SK-N-SH treated with all-trans-retinoic acid at 6 μM for 48 hours (cell line): ENCODE measurements around the gene ACP4.

Source experiments
- ATAC-seq: fragments of 200-7000 bp; cut with Tn5 transposase; 3 replicates; pipeline ENCODE4 v1.9.1; 2020; ENCODE audit warnings: mild to moderate bottlenecking, moderate library complexity
- ARNTL ChIP-seq: fragments of 450-650 bp; formaldehyde crosslinking; IDR thresholded peaks from 2 replicates; pipeline ENCODE4 v1.5.0; 2020; ENCODE audit warnings: low read depth, mild to moderate bottlenecking, moderate library complexity, borderline replicate concordance
- CSDC2 ChIP-seq: fragments of 250-450 bp; sonication (Bioruptor Pico); IDR thresholded peaks from 2 replicates; pipeline ENCODE4 v1.5.0; 2020; ENCODE audit warnings: mild to moderate bottlenecking, moderate library complexity
- ESRRG ChIP-seq: fragments of 250-450 bp; sonication (Bioruptor Pico); IDR thresholded peaks from 2 replicates; pipeline ENCODE4 v1.6.1; 2021; ENCODE audit warnings: mild to moderate bottlenecking
- ISL1 ChIP-seq: fragments of 250-450 bp; sonication (Bioruptor Pico); IDR thresholded peaks from 2 replicates; pipeline ENCODE4 v2.1.2; 2022; ENCODE audit warnings: mild to moderate bottlenecking, moderate library complexity
- OSR1 ChIP-seq: fragments of 250-450 bp; sonication (Bioruptor Pico); IDR thresholded peaks from 2 replicates; pipeline ENCODE4 v1.8.0; 2022; ENCODE audit warnings: moderate library complexity, mild to moderate bottlenecking, inconsistent platforms
- PATZ1 ChIP-seq: fragments of 250-450 bp; sonication (Bioruptor Pico); IDR thresholded peaks from 2 replicates; pipeline ENCODE4 v1.8.0; 2020; ENCODE audit warnings: mild to moderate bottlenecking, moderate library complexity, borderline replicate concordance
- PPARA ChIP-seq: fragments of 250-450 bp; sonication (Bioruptor Pico); IDR thresholded peaks from 2 replicates; pipeline ENCODE4 v1.5.0; 2020; ENCODE audit warnings: mild to moderate bottlenecking, borderline replicate concordance
- RARB ChIP-seq: fragments of 250-450 bp; sonication (Bioruptor Pico); IDR thresholded peaks from 2 replicates; pipeline ENCODE4 v1.8.0; 2021; ENCODE audit warnings: mild to moderate bottlenecking, moderate library complexity
- SNAI2 ChIP-seq: fragments of 250-450 bp; sonication (Bioruptor Pico); IDR thresholded peaks from 2 replicates; pipeline ENCODE4 v1.5.0; 2020; ENCODE audit warnings: mild to moderate bottlenecking, moderate library complexity
- TCF4 ChIP-seq: fragments of 250-450 bp; sonication (Bioruptor Pico); IDR thresholded peaks from 2 replicates; pipeline ENCODE4 v1.8.0; 2021; ENCODE audit warnings: mild to moderate bottlenecking, moderate library complexity, borderline replicate concordance
- TSHZ2 ChIP-seq: fragments of 250-450 bp; sonication (Bioruptor Pico); IDR thresholded peaks from 2 replicates; pipeline ENCODE4 v1.5.0; 2020; ENCODE audit warnings: mild to moderate bottlenecking, moderate library complexity
- ZC3H10 ChIP-seq: fragments of 250-450 bp; sonication (Bioruptor Pico); IDR thresholded peaks from 2 replicates; pipeline ENCODE4 v1.5.1; 2021; ENCODE audit warnings: mild to moderate bottlenecking, moderate library complexity
- ZFP3 ChIP-seq: fragments of 250-450 bp; sonication (Bioruptor Pico); IDR thresholded peaks from 2 replicates; pipeline ENCODE4 v1.5.0; 2020; ENCODE audit warnings: mild to moderate bottlenecking, moderate library complexity
- TF ChIP-seq, protein P1 (sequence below): fragments of 250-450 bp; sonication (Bioruptor Pico); IDR thresholded peaks from 2 replicates; pipeline ENCODE4 v1.5.1; 2020; ENCODE audit warnings: low read depth, mild to moderate bottlenecking, moderate library complexity
- TF ChIP-seq, protein P2 (sequence below): fragments of 250-450 bp; sonication (Bioruptor Pico); IDR thresholded peaks from 2 replicates; pipeline ENCODE4 v1.5.1; 2021; ENCODE audit warnings: mild to moderate bottlenecking, moderate library complexity
- TF ChIP-seq, protein P3 (sequence below): fragments of 250-450 bp; sonication (Bioruptor Pico); IDR thresholded peaks from 2 replicates; pipeline ENCODE4 v1.8.0; 2021; ENCODE audit warnings: low read depth, mild to moderate bottlenecking, moderate library complexity, borderline replicate concordance

ACP4 gene

GRCh38 chr19:50814883-50815282 lies 24.7 kb downstream of the ACP4 start:
- no peak for ATAC-seq
- TF ChIP-seq, protein P1, sequence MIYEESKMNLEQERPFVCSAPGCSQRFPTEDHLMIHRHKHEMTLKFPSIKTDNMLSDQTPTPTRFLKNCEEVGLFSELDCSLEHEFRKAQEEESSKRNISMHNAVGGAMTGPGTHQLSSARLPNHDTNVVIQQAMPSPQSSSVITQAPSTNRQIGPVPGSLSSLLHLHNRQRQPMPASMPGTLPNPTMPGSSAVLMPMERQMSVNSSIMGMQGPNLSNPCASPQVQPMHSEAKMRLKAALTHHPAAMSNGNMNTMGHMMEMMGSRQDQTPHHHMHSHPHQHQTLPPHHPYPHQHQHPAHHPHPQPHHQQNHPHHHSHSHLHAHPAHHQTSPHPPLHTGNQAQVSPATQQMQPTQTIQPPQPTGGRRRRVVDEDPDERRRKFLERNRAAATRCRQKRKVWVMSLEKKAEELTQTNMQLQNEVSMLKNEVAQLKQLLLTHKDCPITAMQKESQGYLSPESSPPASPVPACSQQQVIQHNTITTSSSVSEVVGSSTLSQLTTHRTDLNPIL (CRISPR knock-in tag), result no peak
- no peak for TF ChIP-seq TCF4
- TF ChIP-seq ZC3H10, result no peak
- TF ChIP-seq ARNTL (CRISPR knock-in tag), result no peak

- TF ChIP-seq RARB (CRISPR knock-in tag), result no peak
These were observed 25.2 kb downstream of the ACP4 start for GRCh38 chr19:50815439-50815838.

GRCh38 chr19:50817941-50818858 lies 28.0 kb downstream of the ACP4 start:
- TF ChIP-seq ESRRG (CRISPR knock-in tag) (no peak), TCF4 (no peak), RARB (CRISPR knock-in tag) (no peak), PATZ1 (CRISPR knock-in tag) (no peak)
- TF ChIP-seq, protein P2, sequence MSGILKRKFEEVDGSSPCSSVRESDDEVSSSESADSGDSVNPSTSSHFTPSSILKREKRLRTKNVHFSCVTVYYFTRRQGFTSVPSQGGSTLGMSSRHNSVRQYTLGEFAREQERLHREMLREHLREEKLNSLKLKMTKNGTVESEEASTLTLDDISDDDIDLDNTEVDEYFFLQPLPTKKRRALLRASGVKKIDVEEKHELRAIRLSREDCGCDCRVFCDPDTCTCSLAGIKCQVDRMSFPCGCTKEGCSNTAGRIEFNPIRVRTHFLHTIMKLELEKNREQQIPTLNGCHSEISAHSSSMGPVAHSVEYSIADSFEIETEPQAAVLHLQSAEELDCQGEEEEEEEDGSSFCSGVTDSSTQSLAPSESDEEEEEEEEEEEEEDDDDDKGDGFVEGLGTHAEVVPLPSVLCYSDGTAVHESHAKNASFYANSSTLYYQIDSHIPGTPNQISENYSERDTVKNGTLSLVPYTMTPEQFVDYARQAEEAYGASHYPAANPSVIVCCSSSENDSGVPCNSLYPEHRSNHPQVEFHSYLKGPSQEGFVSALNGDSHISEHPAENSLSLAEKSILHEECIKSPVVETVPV (CRISPR knock-in tag), result no peak
- peak; percentile 89 for ATAC-seq

More at GRCh38 chr19:50815439-50815838, 25.2 kb downstream of the ACP4 start:
- no peak for ATAC-seq

DNA sequence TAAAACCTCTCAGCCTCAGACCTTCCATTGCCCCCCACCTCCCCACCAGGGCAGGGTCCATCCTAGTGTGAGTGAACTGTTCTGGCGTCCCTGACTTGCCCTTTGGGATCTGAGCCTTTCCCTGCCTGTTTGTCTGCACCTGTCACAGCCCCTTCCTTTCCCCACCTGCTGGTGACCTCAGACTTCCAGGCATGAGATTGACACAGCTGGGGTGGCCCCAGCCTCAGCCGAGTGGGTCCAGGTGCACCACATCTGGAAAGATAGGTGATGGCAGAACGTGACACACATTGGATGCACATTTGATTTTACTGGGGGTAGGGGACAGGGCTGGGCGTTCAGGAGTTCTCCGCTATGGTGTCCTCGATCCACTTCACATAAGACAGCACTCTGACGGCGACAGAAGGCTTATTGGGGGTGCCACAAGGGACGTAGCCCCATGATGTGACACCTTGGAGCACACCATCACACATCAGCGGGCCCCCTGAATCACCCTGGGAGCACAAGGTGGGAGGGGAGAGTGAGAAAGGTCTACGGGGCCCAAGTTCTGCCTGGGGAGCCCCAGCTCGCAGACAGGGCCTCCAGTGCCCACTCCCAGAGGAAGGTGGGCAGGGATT lies 28.8 kb downstream of the ACP4 start:
- TF ChIP-seq ZFP3 (CRISPR knock-in tag) (no peak), ISL1 (CRISPR knock-in tag) (no peak), ZC3H10 (no peak), RARB (CRISPR knock-in tag) (no peak), OSR1 (CRISPR knock-in tag) (no peak), SNAI2 (CRISPR knock-in tag) (no peak), TSHZ2 (CRISPR knock-in tag) (no peak), PPARA (CRISPR knock-in tag) (no peak), CSDC2 (CRISPR knock-in tag) (no peak)
- TF ChIP-seq, protein P1 (CRISPR knock-in tag), result no peak
- TF ChIP-seq, protein P2 (CRISPR knock-in tag), result no peak
- TF ChIP-seq, protein P3, sequence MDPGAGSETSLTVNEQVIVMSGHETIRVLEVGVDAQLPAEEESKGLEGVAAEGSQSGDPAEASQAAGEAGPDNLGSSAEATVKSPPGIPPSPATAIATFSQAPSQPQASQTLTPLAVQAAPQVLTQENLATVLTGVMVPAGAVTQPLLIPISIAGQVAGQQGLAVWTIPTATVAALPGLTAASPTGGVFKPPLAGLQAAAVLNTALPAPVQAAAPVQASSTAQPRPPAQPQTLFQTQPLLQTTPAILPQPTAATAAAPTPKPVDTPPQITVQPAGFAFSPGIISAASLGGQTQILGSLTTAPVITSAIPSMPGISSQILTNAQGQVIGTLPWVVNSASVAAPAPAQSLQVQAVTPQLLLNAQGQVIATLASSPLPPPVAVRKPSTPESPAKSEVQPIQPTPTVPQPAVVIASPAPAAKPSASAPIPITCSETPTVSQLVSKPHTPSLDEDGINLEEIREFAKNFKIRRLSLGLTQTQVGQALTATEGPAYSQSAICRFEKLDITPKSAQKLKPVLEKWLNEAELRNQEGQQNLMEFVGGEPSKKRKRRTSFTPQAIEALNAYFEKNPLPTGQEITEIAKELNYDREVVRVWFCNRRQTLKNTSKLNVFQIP (CRISPR knock-in tag), result no peak
- TF ChIP-seq, all 23 proteins: peak for 0
- ATAC-seq, result no peak
